Subcutaneous adipose tissue (tissue), 4 donors: Measurements from ENCODE around the gene MGAT5. TPM values are rescaled to one million over a fixed set of nuclear protein-coding genes. Genes with fewer than 3 reads are reported as not detected.

Source experiments
- total RNA-seq, 4 donors: library from RNA; depleted of rRNA; stranded (reverse); fragments of >200 nt; gene quantifications; one replicate each; pipeline ENCODE4 v1.1.0, GENCODE V29; 2016
- TF ChIP-seq, protein P1 (sequence below): fragments of 450-650 bp; IDR thresholded peaks from one replicate; pipeline ENCODE4 v1.5.1; 2016; ENCODE audit warnings: low read depth, mild to moderate bottlenecking, control low read depth, antibody characterized with exemption, moderate library complexity

MGAT5 gene
- total RNA-seq, 4 donors from 2014 or later = 22.0 to 42.8 (median 32.2) TPM

DNA sequence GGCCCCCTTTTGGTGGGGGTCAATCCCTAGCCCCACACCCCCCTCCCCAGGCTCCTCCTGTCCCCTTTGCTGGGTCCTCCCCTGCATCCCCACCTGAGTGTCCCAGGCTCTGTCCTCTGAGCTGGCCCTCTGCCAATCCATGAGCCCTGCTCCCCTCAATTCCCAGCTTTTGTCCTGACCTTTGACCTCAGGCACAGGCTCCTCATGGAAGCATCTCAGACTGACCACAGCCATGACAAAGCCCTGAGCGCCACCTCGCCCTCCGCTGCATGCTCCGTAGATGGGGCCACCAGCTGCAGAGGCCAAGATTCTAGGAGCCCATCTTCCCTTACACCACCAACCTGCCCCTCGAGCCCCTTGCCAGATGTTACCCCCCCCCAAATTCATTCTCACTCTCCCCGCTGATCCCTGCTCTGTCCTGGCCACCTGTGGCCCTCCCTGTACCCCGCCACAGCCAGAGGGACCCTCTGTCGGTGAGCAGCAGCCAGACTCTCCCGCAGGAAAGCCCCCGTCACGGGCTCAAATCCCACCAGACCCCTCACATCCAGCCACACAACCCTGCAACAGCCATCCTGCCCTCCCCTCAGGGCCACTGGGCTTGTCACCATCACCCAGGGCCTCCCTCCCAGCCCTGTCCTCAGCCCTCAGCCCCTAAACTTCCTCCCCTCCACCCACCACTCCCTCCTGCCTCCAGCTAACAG, 206.0 kb downstream of the MGAT5 start:
- TF ChIP-seq, protein P1, sequence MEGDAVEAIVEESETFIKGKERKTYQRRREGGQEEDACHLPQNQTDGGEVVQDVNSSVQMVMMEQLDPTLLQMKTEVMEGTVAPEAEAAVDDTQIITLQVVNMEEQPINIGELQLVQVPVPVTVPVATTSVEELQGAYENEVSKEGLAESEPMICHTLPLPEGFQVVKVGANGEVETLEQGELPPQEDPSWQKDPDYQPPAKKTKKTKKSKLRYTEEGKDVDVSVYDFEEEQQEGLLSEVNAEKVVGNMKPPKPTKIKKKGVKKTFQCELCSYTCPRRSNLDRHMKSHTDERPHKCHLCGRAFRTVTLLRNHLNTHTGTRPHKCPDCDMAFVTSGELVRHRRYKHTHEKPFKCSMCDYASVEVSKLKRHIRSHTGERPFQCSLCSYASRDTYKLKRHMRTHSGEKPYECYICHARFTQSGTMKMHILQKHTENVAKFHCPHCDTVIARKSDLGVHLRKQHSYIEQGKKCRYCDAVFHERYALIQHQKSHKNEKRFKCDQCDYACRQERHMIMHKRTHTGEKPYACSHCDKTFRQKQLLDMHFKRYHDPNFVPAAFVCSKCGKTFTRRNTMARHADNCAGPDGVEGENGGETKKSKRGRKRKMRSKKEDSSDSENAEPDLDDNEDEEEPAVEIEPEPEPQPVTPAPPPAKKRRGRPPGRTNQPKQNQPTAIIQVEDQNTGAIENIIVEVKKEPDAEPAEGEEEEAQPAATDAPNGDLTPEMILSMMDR = no peak

DNA sequence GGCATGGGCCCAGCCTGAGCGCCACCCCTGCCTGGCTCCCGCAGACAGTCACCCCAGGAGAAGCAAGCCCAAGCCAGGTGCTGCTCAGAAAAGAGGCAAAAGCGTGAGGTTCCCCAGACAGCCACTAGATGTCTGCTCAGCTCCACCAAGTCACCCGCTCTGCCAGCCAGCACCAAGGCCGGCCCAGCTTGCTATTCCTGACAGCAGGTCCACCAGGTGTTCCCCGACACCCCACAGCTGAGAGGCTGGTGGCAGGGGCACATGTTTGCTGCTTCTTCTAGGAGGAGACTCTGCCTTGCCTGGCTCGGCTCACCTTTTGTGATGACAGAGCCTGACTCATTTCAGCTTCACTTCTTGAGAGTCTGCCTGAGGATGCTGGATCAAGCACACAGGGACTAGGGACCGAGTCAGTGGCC, 206.7 kb downstream of the MGAT5 start:
- TF ChIP-seq, protein P1 = no peak

DNA sequence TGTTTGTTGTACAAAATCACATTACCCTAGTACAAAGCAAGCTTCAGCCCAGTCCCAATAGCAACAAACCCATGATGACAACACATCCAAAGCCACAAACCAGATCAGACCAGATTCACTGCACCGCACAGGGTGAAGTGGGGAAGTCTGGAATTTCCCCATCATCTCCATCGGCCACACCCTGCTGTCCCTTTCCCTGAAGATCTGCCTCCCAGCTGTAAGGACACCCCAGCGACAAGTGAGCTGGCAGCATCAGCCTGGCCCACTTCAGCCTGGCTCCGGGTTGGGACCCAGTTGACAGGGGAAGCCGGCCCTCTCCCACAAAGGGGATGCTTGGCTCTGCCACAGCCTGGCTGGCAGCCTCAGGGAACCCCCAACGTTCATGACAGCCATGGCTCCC, 207.6 kb downstream of the MGAT5 start:
- TF ChIP-seq, protein P1 = no peak

DNA sequence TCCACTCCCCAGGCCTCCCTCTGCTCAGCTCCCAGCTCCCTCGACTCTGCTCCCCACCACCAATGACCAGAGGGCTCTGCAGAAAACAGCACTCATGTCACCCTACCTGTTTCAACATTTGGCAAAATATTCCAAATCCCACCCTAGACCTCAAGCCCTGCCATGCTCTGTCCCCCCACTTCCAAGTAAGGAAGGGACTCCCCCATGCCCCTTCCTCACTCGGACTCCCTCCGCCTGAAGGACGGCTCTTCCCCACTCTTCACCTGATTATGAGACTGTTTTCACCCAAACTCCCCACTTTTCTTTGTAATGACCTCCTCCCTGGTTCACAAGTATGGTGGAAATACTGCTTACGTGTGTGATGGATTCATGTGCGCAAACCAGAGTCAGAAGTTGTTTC, 208.4 kb downstream of the MGAT5 start:
- TF ChIP-seq, protein P1 = no peak

DNA sequence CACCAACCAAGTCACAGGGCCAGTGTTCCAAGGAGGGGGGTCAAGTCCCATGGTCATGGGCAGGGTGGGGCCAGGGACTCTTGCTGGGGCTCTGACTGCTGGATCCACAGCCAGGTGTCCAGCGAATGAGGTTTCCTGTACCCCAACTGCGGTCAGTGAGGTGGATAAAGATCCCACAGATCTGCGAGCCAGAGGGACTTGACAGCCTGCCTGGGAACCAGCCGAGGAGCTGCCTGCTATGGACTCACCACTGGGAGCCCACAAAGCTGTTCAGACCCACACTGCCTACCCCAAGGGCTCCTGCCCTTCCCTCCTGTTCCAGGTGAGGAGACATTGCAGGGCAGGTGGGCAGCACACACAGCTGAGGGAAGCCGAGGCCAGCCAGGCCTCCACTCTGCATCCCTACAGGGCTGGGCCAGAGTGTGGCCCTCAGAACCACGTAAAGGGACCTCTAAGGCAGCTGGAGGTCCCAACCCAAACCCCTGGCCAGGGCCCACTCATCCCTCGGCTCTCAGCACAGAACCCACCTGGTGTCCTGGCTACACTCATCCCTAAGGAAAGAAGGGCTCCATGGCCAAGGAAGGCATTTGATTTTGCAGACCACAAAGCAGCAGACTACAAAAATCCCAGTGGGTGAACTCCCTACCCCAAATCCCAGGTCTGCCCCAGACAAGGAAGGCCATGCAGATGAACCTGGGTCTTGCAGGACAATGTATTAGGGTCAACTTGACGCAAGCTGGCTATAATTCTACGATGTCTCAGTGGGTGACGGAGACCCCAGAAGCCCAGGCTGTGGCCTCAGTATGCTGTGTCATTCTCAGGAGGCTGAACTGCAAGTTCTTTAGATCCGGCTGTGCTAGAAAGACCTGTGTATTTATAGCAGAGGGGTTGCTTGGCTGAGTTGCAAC, 209.2 kb downstream of the MGAT5 start:
- TF ChIP-seq, protein P1 = no peak

DNA sequence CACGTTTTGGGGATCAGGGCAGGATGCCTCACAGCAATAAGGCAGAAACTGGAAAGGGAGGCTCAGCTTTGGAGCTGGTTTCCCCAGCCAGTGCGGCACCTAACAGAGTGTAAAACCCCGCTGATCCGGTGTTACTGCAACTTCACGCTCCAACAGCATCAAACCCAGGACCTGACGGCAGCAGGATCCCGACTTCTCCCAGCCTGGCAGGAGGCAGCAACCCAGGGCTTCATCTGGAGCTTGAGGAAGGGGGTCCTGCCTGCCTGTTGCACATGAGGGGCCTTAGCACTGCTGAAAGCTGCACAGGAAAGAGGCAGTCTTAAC, 209.8 kb downstream of the MGAT5 start:
- TF ChIP-seq, protein P1 = no peak
